Chondrocyte (in vitro differentiated cells): ENCODE data around the gene RRP8. TPM values are rescaled to one million over a fixed set of nuclear protein-coding genes. Genes with fewer than 3 reads are reported as not detected.

ENCODE experiments used
- DNase-seq: peaks from one replicate; pipeline ENCODE4 v3.0.0; 2021; ENCODE audit warnings: mixed read lengths, low spot score
- H3K27ac Mint-ChIP-seq: one replicate; pipeline ENCODE4 v1.8.0; 2021; ENCODE audit warnings: mild to moderate bottlenecking, moderate library complexity, mixed read lengths; ENCODE audit not compliant: unreplicated experiment
- H3K27me3 Mint-ChIP-seq: 2 replicates; pipeline ENCODE4 v1.8.0; 2021; ENCODE audit warnings: low read depth, mixed read lengths
- H3K36me3 Mint-ChIP-seq: 2 replicates; pipeline ENCODE4 v1.8.0; 2021; ENCODE audit warnings: low read depth, mixed read lengths
- H3K4me1 Mint-ChIP-seq: 2 replicates; pipeline ENCODE4 v1.8.0; 2021; ENCODE audit warnings: low read depth, mild to moderate bottlenecking, mixed read lengths
- H3K4me3 Mint-ChIP-seq: one replicate; pipeline ENCODE4 v1.8.0; 2021; ENCODE audit warnings: mild to moderate bottlenecking, moderate library complexity, mixed read lengths; ENCODE audit not compliant: unreplicated experiment
- H3K9me3 Mint-ChIP-seq: 2 replicates; pipeline ENCODE4 v1.8.0; 2021; ENCODE audit warnings: low read depth, mixed read lengths
- total RNA-seq: library from RNA; stranded (reverse); gene quantifications from 3 replicates; pipeline ENCODE4 v1.2.1, GENCODE V29; 2021
- TF ChIP-seq, protein P1 (sequence below): fragments of 200-600 bp; sonication (generic); IDR thresholded peaks from 2 replicates; pipeline ENCODE4 v1.5.0; 2021; ENCODE audit warnings: antibody characterized with exemption, mild to moderate bottlenecking, moderate library complexity

Gene RRP8
- total RNA-seq, 1 donor from 2014 or later: 15.7 TPM

DNA sequence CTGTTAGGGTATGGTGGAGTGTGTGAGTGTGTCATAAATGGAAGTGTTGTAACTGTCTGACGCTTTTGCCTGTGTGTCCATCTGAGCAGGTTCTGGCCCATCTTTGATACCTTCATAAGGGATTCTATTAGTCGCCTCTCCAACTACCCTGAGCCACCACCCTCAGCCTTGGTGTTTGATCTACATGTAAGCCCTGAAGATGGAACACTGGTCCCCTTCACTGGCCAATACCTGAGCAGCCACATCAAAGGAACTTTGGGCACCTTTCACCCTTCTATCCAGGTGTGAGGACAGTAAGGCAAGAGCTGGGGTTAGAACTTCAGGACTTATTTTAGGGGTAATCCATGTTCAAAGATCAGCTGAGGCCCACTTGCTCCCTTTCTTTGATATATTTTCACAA, 55.3 kb downstream of the RRP8 start:
- no peaks in the 10 kb centered on the region for H3K9me3 Mint-ChIP-seq
- DNase-seq: no peak
- H3K4me3 Mint-ChIP-seq: no peak overlapping the region
- H3K27ac Mint-ChIP-seq: no peak overlapping the region
- no peaks in the 10 kb centered on the region for H3K4me1 Mint-ChIP-seq
- H3K36me3 Mint-ChIP-seq: peaks cover 3% of the 10 kb centered on the region
- TF ChIP-seq, protein P1, sequence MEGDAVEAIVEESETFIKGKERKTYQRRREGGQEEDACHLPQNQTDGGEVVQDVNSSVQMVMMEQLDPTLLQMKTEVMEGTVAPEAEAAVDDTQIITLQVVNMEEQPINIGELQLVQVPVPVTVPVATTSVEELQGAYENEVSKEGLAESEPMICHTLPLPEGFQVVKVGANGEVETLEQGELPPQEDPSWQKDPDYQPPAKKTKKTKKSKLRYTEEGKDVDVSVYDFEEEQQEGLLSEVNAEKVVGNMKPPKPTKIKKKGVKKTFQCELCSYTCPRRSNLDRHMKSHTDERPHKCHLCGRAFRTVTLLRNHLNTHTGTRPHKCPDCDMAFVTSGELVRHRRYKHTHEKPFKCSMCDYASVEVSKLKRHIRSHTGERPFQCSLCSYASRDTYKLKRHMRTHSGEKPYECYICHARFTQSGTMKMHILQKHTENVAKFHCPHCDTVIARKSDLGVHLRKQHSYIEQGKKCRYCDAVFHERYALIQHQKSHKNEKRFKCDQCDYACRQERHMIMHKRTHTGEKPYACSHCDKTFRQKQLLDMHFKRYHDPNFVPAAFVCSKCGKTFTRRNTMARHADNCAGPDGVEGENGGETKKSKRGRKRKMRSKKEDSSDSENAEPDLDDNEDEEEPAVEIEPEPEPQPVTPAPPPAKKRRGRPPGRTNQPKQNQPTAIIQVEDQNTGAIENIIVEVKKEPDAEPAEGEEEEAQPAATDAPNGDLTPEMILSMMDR: no peak
- H3K27me3 Mint-ChIP-seq: no peaks in the 10 kb centered on the region

DNA sequence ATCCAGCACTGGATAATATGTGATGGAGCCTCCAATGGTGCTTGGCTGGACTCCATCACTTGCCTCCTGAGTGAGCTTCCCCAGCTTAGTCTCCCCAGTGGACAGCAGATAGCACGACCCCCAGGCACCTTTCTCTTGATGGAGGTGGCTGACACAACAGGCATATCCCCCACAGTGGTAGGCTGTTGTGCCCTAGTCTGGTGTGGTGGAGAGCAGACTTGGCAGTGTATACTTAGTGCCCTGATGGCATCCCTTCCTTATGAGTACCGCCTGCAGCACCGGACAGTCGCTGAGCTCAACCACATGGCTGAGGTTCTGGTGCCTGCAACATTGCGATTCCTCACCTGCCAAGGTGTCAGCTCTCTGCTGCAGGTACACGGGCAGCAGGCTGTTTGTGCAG, 56.2 kb downstream of the RRP8 start:
- H3K9me3 Mint-ChIP-seq: no peaks in the 10 kb centered on the region
- no peaks in the 10 kb centered on the region for H3K4me1 Mint-ChIP-seq
- no peak for DNase-seq
- H3K36me3 Mint-ChIP-seq: peaks cover 3% of the 10 kb centered on the region
- no peak overlapping the region for H3K4me3 Mint-ChIP-seq
- TF ChIP-seq, protein P1: no peak
- no peak overlapping the region for H3K27ac Mint-ChIP-seq
- H3K27me3 Mint-ChIP-seq: no peaks in the 10 kb centered on the region

- no peaks in the 10 kb centered on the region for H3K4me1 Mint-ChIP-seq
- H3K36me3 Mint-ChIP-seq: peaks cover 3% of the 10 kb centered on the region
- DNase-seq: no peak
- H3K4me3 Mint-ChIP-seq: no peak overlapping the region
- no peak overlapping the region for H3K27ac Mint-ChIP-seq
- no peaks in the 10 kb centered on the region for H3K27me3 Mint-ChIP-seq
- no peaks in the 10 kb centered on the region for H3K9me3 Mint-ChIP-seq
- TF ChIP-seq, protein P1: no peak
These were observed 56.7 kb downstream of the RRP8 start for GRCh38 chr11:6546735-6547134.

GRCh38 chr11:6545917-6546605, 57.4 kb downstream of the RRP8 start:
- H3K27me3 Mint-ChIP-seq: no peaks in the 10 kb centered on the region
- no peak for DNase-seq
- H3K4me1 Mint-ChIP-seq: no peaks in the 10 kb centered on the region
- H3K9me3 Mint-ChIP-seq: no peaks in the 10 kb centered on the region
- H3K27ac Mint-ChIP-seq: no peak overlapping the region
- no peak overlapping the region for H3K4me3 Mint-ChIP-seq
- TF ChIP-seq, protein P1: no peak
- H3K36me3 Mint-ChIP-seq: peaks cover 3% of the 10 kb centered on the region

Other genes with a start within 250 kb of the RRP8 start
- gene SMPD1, start 213.1 kb downstream of the RRP8 start, total RNA-seq: 81.1 to 102 TPM (median 99.4 TPM) in 3 replicates
- gene APBB1, start 184.5 kb downstream of the RRP8 start, total RNA-seq: 34.5 to 42.5 TPM (median 36.4 TPM) in 3 replicates
- 2.6 to 3.8 TPM (median 3.2 TPM) in 3 replicates for gene HPX, start 162.6 kb downstream of the RRP8 start, total RNA-seq
- 27.2 to 36.9 TPM (median 27.6 TPM) in 3 replicates for gene TRIM3, start 129.7 kb downstream of the RRP8 start, total RNA-seq
- gene ARFIP2, start 122.3 kb downstream of the RRP8 start, total RNA-seq: 57.7 to 61.4 TPM (median 57.7 TPM) in 3 replicates
- gene TIMM10B, start 122.1 kb downstream of the RRP8 start, total RNA-seq: 27.4 to 34.1 TPM (median 28.7 TPM) in 3 replicates
- 3.8 to 7.4 TPM (median 5.8 TPM) in 3 replicates for gene DNHD1, start 106.3 kb downstream of the RRP8 start, total RNA-seq
- 200 to 258 TPM (median 248 TPM) in 3 replicates for gene ILK, start 158 bp upstream of the RRP8 start, total RNA-seq
- 80.9 to 124 TPM (median 82.8 TPM) in 3 replicates for gene TAF10, start 8.6 kb upstream of the RRP8 start, total RNA-seq
- gene TPP1, start 15.8 kb upstream of the RRP8 start, total RNA-seq: 89.2 to 103 TPM (median 101 TPM) in 3 replicates
- gene DCHS1, start 52.2 kb upstream of the RRP8 start, total RNA-seq: 33.1 to 34.6 TPM (median 33.4 TPM) in 3 replicates
- gene MRPL17, start 79.7 kb upstream of the RRP8 start, total RNA-seq: 45.5 to 79.0 TPM (median 48.6 TPM) in 3 replicates
- 0.07 to 0.21 TPM in 2 of 3 replicates, not detected in the other for gene OR2AG2, start 168.4 kb upstream of the RRP8 start, total RNA-seq
- not detected in 3 replicates for gene OR2AG1, start 179.4 kb upstream of the RRP8 start, total RNA-seq
- 0.19 to 0.23 TPM in 2 of 3 replicates, not detected in the other for gene OR6A2, start 196.1 kb upstream of the RRP8 start, total RNA-seq
- not detected in 3 replicates for gene OR10A5, start 242.1 kb upstream of the RRP8 start, total RNA-seq